ENCODE results near the gene PDZD7.

The PDZD7 gene

DNA sequence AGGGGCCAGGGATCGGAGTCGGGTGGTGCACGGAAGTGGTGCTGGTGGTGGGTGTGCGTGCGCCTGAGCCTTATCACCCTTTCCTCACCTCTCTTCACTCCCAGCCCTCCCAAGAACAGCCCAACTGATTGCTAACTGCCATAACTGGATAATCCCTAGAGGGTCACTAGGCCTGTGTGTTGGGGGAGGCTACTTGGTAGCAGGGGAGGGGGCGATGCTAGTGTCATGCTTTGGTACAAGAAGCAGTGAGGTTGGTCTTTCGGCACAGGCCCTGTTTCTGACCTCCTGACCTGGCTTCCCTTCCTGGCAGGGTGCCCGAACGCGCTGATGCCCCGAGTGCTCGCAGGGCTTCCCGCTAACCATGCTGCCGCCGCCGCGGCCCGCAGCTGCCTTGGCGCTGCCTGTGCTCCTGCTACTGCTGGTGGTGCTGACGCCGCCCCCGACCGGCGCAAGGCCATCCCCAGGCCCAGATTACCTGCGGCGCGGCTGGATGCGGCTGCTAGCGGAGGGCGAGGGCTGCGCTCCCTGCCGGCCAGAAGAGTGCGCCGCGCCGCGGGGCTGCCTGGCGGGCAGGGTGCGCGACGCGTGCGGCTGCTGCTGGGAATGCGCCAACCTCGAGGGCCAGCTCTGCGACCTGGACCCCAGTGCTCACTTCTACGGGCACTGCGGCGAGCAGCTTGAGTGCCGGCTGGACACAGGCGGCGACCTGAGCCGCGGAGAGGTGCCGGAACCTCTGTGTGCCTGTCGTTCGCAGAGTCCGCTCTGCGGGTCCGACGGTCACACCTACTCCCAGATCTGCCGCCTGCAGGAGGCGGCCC is 31.5 kb upstream of the PDZD7 start:
- H3K27ac ChIP-seq, result no peak overlapping the region
- no peak for DNase-seq (ENCODE audit: low read depth, low spot score)

DNA sequence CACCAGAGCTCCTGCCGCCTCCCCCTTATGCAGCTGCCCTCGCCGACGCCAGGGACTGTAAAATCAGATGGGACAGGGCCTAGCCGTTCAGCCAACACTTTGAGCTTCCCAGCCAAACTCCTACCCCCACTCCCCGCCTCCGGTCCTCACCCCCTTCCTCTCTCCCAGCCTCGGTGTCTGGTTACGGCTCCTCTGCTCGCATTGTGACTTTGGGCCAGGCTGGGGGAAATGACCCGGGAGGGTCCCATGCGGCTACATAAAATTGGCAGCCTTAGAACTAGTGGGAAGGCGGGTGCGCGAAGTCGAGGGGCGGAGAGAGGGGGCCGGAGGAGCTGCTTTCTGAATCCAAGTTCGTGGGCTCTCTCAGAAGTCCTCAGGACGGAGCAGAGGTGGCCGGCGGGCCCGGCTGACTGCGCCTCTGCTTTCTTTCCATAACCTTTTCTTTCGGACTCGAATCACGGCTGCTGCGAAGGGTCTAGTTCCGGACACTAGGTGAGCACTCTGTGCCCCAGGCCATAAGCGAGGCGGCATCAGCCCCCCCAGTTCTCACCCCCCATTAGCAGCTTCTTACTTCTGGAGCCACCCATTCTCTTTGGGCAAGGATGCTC is 30.8 kb upstream of the PDZD7 start, which contains the start of gene KAZALD1:
TSS of gene KAZALD1 (plus strand) at position 366 of the 608 bp plus-strand sequence. CDS start 604 bp downstream, outside the sequence.
- H3K27ac ChIP-seq, result peak within 1 kb of the TSS; percentile 89
- DNase-seq (ENCODE audit: low read depth, low spot score), result no peak

DNA sequence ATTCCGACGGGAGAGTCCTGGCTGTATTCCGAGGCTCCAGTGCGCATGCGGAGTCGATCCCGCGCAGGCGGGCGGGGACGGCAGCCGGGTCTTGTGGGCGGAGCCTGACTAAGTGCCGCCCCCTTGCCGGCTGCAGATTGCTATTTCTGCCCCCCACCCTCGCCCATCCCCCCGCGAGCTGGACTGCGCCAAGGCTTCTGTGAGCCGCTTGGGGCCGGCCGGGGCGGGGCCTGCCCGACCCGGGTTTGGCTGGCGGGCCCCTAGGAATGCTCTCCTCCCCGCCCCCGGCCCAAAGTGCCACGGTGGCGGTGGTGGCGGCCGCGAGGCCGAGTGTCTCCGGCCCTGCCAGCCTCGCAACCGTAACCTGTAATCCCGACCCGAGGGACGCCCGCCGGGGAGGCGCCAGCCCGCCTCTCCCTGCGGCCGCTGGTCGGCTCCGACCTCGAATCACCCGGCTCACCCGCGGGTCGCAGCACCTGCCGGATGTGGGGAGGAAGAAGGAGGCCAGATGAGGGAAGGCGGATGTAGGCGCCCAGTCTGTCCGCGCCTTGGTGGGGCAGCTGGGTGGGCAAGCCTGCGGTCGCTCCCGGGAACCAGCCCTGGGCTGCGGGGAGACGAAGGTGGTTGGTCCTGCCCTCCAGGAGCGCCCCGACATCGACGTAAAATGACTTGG is 30.2 kb upstream of the PDZD7 start:
- peak overlapping the region; percentile 89 for H3K27ac ChIP-seq
- DNase-seq (ENCODE audit: low read depth, low spot score), result no peak

DNA sequence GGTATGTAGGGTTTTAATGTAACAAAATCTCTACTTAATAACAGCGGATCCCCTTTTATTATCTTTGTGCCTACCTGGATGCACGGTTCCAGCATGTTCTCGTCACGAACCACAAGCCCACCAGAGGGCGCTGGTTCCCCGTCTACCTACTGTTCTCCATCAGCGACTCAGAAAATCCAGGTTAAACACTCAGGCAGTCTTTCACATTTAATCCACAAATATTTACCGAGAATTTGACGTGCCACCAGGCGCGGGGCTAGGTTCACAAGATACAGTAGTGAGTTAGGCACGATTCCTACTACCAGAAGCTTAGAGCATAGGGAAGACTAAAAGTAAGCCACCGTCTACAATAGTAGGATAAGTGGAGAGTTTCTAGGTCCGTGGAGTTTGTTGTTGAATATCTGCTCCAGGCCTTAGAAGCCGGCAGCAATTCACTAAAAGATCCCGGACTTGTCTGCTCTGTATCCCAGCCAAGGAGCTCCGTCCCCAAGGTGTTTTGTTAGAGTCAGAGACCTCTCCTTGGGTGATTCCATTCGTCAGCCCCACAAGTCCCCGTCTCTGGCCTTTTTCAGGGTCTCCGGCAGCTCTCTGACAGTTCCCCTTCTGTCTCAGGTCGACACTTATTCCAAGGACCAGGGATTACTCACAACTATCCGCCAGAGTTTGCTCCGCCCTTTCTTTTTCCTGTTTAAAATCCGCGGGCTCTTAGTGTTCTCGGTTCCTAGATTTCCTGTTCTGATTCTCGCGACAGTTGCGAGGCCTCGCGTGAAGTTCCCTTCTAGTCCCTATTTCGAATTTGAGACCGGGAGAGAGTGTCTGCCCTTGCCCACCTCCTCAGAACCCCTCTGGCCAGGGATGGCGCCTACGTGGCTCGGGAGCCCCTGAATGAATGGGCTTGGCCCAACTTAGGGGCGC is 29.4 kb upstream of the PDZD7 start:
- DNase-seq (ENCODE audit: low read depth, low spot score), result peak; percentile 71
- peak overlapping the region; percentile 89 for H3K27ac ChIP-seq

- no peak overlapping the region for H3K27ac ChIP-seq
- no peak for DNase-seq (ENCODE audit: low read depth, low spot score)
Observed at GRCh38 chr10:101056365-101057151, 25.6 kb upstream of the PDZD7 start.

DNA sequence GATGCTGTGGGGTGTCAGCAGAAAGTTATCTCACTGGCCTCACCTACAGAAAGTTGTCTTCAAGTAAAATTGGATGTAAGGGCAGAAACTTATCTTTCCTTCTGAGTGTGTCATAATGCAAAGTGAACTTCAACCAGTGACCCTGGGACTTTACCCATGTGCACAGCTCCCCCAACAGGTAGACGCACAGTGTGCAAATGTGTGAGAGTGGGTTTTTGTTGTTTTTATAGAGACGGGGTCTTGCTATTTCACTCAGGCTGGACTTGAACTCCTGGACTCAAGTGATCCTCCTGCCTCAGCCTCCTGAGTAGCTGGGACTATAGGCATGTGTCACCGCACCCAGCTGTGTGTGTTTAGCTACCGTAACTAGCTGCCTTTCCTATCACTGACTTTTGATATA is 24.5 kb upstream of the PDZD7 start:
- H3K27ac ChIP-seq, result no peak overlapping the region
- no peak for DNase-seq (ENCODE audit: low read depth, low spot score)

- H3K27ac ChIP-seq, result no peak overlapping the region
- no peak for DNase-seq (ENCODE audit: low read depth, low spot score)
Observed at GRCh38 chr10:101054876-101055275, 23.9 kb upstream of the PDZD7 start.

DNA sequence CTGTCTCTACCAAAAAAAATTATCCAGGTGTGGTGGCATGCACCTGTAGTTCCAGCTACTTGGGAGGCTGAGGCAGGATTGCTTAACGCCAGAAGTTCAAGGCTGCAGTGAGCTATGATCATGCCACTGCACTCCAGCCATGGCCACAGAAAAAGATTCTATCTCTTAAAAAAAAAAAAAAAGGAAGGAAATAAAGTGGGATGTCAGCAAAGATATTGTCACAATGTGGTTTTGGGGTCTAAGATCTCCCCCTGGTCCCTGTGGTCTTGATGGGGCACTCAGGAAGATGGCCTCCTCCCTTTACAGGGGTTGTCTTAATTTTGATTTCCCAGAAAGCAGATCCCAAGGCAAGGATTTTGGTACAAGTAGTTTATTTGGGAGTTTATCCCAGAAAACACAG is 23.4 kb upstream of the PDZD7 start:
- DNase-seq (ENCODE audit: low read depth, low spot score), result no peak

DNA sequence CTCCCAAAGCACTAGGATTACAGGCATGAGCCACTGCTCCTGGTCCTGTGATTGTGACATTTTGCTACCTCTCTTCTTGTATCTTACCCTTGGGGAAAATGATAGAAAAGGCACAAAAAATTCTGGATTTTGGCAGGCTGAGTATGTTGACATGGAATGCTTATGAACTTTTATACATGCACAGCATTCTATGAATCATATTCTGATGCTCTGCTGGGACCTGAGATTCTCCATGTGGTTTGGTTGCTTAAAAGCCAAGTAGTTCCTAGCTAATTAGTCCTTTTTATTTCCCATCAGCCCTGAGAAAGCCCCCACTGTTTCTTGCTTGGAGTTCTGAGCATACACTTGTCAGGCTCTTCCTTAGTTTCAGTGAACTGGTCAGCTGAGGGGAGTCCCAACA is 22.6 kb upstream of the PDZD7 start:
- no peak overlapping the region for H3K27ac ChIP-seq
- DNase-seq (ENCODE audit: low read depth, low spot score), result no peak

More for the DNA sequence above, 23.4 kb upstream of the PDZD7 start:
- no peak overlapping the region for H3K27ac ChIP-seq

GRCh38 chr10:101052285-101052684 is 21.4 kb upstream of the PDZD7 start:
- H3K27ac ChIP-seq, result peak overlapping the region; percentile 15
- no peak for DNase-seq (ENCODE audit: low read depth, low spot score)

DNA sequence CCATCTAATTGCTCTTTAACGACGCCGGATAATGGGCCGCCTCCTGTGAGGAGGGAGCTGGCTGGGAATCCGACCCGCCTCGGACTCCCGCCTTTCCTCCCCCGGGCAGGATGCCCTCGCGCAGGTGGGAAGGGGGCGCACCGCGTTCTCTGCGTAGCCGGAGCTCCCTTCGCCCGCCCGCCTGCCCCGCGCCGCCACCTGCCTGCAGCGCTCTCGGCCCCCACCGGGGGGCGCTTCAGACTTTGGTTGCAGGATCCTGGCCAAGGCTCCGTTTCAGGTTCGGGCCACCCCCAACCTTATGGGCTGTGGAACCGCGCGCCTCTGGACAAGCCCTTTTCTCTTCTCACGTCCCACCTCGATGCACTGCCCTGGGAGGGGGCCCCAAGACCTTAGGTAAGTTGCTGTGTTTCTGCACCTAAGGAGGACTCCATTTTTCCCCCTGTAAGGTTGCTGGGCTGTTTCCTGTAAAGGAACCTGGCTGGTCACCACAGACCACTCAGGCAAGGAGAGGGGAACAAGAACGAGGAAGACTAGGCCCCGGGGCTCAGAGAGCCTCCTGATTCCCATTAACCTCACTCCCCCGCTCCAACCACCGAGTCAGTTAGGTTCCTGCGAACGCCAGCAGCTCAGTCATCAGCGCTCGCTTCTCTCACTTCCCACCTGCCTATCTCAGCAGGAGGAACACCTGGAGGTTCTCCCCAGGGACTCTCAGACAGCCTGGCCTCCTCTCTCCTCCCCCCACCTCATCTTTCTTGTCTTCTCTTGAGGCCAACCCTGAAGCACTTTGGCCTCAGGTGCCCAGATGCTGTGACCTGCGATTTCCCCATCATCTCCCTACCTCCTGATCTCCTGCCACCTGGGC is 19.5 kb upstream of the PDZD7 start:
- H3K27ac ChIP-seq, result no peak overlapping the region
- DNase-seq (ENCODE audit: low read depth, low spot score), result no peak

DNA sequence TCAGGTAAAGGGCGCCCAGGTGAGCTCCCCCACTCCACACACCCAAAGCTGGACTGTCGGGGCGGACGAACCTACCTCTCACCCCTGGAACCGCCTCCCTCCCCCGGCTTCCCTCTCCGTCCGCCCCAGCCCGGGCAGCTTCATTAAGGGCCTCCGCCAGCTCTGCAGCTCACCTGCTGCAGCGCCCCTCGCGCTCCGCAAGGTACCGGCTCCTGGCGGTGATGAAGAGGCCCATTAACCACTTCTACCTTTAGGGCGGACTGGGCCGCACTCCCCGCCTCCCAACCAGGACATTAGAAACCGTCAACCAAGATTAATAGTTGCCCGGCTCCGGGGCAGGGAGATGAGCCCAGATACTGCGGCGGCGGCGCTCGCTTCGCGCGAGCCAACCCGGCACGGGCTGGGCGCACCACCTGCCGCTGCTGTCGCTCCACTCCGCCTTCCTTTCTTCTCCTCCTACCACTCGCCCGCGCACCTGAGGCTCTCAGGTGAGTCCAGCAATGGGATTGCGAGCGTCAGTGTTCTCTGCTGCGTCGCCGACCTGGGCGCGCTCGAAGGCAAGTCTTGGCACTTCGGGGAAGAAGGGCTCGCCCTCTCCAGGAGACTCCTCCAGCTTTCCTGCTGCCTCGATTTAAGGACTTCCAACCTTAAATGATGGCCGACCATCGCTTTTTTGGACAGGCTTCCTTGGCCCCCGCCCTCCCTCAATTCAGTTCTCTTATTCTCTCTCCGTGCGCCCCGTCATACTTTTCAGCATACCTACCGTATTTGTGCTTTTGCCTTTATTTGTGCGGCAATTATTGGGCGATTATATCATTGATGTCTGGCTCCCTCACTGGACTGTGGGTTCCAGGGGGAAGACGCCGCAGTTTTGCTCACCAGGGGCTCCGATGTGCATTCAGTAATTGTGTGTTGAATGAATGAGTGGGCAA is 17.3 kb upstream of the PDZD7 start:
- DNase-seq (ENCODE audit: low read depth, low spot score), result no peak
- H3K27ac ChIP-seq, result no peak overlapping the region

DNA sequence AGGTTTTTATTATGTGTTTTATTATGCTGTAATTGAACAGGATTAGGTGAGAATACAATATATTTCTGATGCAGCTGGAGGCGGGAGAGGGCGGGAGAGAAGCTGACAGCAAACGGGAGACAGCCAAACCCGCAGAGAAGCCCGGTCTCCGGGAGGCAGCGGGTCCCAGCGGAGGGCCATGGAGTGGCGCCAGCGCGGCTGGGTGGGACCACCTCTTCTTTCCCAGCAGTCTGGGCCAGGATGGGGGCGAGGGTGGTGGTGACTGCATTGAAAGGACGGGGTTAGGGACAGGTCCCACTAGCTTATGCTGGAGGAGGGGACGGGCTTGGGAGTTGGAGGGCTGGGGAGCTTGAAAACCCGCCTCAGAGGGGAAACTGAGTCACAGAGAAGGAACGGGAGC is 16.3 kb upstream of the PDZD7 start:
- no peak overlapping the region for H3K27ac ChIP-seq
- no peak for DNase-seq (ENCODE audit: low read depth, low spot score)

DNA sequence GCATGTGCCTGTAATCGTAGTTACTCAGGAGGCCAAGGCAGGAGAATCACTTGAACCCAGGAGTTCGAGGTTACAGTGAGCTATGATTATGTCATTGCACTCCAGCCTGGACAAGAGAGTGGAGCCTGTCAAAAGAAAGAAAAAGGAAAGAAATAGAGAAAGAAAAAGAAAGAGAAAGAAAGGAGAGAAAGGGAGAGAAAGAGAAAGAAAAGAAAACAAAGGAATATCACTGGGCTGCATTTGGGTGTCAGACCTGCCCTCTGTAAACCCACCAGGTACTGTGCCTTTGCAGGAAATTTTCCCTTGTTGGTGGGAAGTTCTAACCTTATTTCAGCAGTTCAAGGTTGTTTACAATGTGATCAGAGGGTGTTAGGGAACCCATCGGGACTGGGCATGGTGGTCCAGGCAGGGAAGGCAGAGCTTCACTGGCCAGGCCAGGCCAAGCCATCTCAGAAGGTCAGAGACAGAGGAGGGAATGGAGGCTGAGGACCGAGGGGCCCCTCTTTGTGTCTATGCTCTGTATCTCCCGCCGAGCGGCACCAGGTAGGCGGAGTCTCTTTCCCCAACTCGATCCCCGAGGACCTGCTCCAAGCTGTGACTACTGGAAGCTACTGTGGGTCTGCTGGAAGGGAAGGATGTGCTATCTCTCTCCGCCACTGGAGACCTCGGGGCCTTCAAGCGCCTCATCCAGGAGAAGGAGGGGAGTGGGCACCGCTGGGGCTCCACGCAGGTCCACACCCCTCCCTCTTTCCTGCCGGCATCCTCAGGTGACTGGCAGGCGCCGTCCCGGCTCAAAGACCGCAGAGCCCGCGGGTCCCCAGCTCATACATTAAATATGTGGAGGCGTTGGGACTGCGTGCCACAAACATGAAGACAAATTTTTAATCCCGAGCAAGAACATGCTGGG is 15.7 kb upstream of the PDZD7 start:
- no peak overlapping the region for H3K27ac ChIP-seq
- DNase-seq (ENCODE audit: low read depth, low spot score), result no peak

DNA sequence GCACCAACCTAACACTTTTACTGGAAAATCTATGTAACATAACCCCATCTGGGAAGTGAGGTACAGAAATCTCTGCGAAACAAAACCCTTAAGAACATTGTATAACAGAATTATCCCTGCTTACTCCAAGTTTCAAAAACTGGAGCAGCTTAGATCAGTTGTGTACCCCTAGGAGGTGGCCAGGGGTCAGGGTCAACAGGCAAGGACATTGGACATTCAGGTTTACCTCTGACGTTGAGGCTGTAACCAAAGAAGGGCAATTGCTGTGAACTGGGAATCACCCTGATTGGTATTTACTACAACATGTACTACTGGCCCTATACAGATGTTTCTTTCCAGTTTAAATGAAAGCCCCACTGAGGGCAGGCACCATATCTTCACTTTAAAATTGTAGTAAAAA is 13.2 kb upstream of the PDZD7 start:
- DNase-seq (ENCODE audit: low read depth, low spot score), result no peak
- H3K27ac ChIP-seq, result no peak overlapping the region

- peak overlapping the region; percentile 88 for H3K27ac ChIP-seq
- DNase-seq (ENCODE audit: low read depth, low spot score), result no peak
Observed at GRCh38 chr10:101043363-101043707, 12.4 kb upstream of the PDZD7 start.
